GM12878 (cell line): ENCODE data around the gene TRIM37. TPM values are rescaled to one million over a fixed set of nuclear protein-coding genes. Genes with fewer than 3 reads are reported as not detected.

Experiments used
- BACH1 ChIP-seq: fragments of 450-650 bp; IDR thresholded peaks from 2 replicates; pipeline ENCODE4 v1.6.1; 2017; ENCODE audit warnings: mild to moderate bottlenecking, borderline replicate concordance
- CHD4 ChIP-seq: fragments of 200-600 bp; sonication (generic); IDR thresholded peaks from 2 replicates; pipeline ENCODE4 v1.6.1; 2016; ENCODE audit warnings: mild to moderate bottlenecking
- FOXM1 ChIP-seq: IDR thresholded peaks from 2 replicates; pipeline ENCODE4 v1.6.1; 2012; ENCODE audit warnings: low read depth, mild to moderate bottlenecking, inconsistent platforms, low read length, moderate library complexity
- GABPA ChIP-seq: IDR thresholded peaks from 2 replicates; pipeline ENCODE4 v1.6.1; 2014; ENCODE audit warnings: antibody characterized with exemption, low read depth, mild to moderate bottlenecking, inconsistent platforms
- KDM1A ChIP-seq: fragments of 200-600 bp; sonication (generic); IDR thresholded peaks from 2 replicates; pipeline ENCODE4 v1.6.1; 2016; ENCODE audit warnings: borderline replicate concordance
- MAX ChIP-seq: IDR thresholded peaks from 2 replicates; pipeline ENCODE4 v1.6.1; 2012; ENCODE audit warnings: low read depth, low read length, improper control_type of control experiment
- MYB ChIP-seq: fragments of 150-350 bp; IDR thresholded peaks from 2 replicates; pipeline ENCODE4 v1.6.1; 2014; ENCODE audit warnings: mild to moderate bottlenecking, low read depth, low read length, borderline replicate concordance
- MYC ChIP-seq: IDR thresholded peaks from 2 replicates; pipeline ENCODE4 v1.6.1; 2011; ENCODE audit warnings: mild to moderate bottlenecking, low read length, moderate library complexity, inconsistent platforms; ENCODE audit not compliant: insufficient read depth, insufficient replicate concordance, insufficient read length, severe bottlenecking
- NBN ChIP-seq: fragments of 450-650 bp; IDR thresholded peaks from 2 replicates; pipeline ENCODE4 v1.6.1; 2016
- PKNOX1 ChIP-seq: fragments of 450-650 bp; IDR thresholded peaks from 2 replicates; pipeline ENCODE4 v1.6.1; 2016; ENCODE audit warnings: mild to moderate bottlenecking
- POLR2AphosphoS5 ChIP-seq: IDR thresholded peaks from 2 replicates; pipeline ENCODE4 v1.6.1; 2011; ENCODE audit warnings: mild to moderate bottlenecking, low read length, inconsistent platforms
- RAD21 ChIP-seq: IDR thresholded peaks from 2 replicates; pipeline ENCODE4 v1.6.1; 2011; ENCODE audit warnings: mild to moderate bottlenecking, low read depth, low read length, moderate library complexity; ENCODE audit not compliant: insufficient read depth
- SIX5 ChIP-seq: IDR thresholded peaks from 2 replicates; pipeline ENCODE4 v1.6.1; 2011; ENCODE audit warnings: mild to moderate bottlenecking, low read depth, low read length, moderate library complexity; ENCODE audit not compliant: severe bottlenecking
- STAT3 ChIP-seq: IDR thresholded peaks from 2 replicates; pipeline ENCODE4 v1.6.1; 2011; ENCODE audit warnings: low read depth, low read length, improper control_type of control experiment
- TCF3 ChIP-seq: IDR thresholded peaks from 2 replicates; pipeline ENCODE4 v1.6.1; 2012; ENCODE audit warnings: low read depth, mild to moderate bottlenecking, low read length, borderline replicate concordance; ENCODE audit not compliant: insufficient read depth
- YY1 ChIP-seq: IDR thresholded peaks from 2 replicates; pipeline ENCODE4 v1.6.1; 2011; ENCODE audit warnings: low read depth, mild to moderate bottlenecking, low read length
- ZBED1 ChIP-seq: IDR thresholded peaks from 2 replicates; pipeline ENCODE4 v1.6.1; 2016; ENCODE audit warnings: borderline replicate concordance
- polyA plus RNA-seq, 11 experiments: library from polyadenylated mRNA; depleted of rRNA in 4 of 11; unstranded in 6 of 11; stranded (reverse) in 5 of 11; fragments of >200 nt; fragmentation: Nextera tagmentation in 4 of 11; fragmentation: Illumina TruSeq in 1 of 11; extraction: Ambion mirVana in 4 of 11; extraction: Trizol in 1 of 11; gene quantifications; 1 replicate in 1 of 11; 2 replicates in 10 of 11; pipeline versions ENCODE4 v1.2.1 to v1.2.3, GENCODE V29; 2011 to 2016; ENCODE audit warnings: inconsistent platforms in 2 of 11, missing spikeins in 2 of 11, low read depth in 1 of 11
- total RNA-seq, 4 experiments: library from RNA; depleted of rRNA in 3 of 4; stranded (reverse); fragments of >200 nt in 3 of 4; fragmentation: Illumina TruSeq in 1 of 4; extraction: Trizol in 1 of 4; gene quantifications; 2 replicates each; pipeline versions ENCODE4 v1.2.1 to v1.2.3, GENCODE V29; 2013 to 2021
- TF ChIP-seq, protein P1 (sequence below): fragments of 450-650 bp; IDR thresholded peaks from 2 replicates; pipeline ENCODE4 v1.6.1; 2017; ENCODE audit warnings: low read depth, mild to moderate bottlenecking, moderate library complexity
- TF ChIP-seq, protein P2 (sequence below): fragments of 450-650 bp; IDR thresholded peaks from 2 replicates; pipeline ENCODE4 v1.6.1; 2018; ENCODE audit warnings: mild to moderate bottlenecking, low read depth, moderate library complexity; ENCODE audit not compliant: partially characterized antibody
- TF ChIP-seq, protein P3 (sequence below): IDR thresholded peaks from 2 replicates; pipeline ENCODE4 v1.6.1; 2011; ENCODE audit warnings: borderline replicate concordance, low read depth, mild to moderate bottlenecking, moderate library complexity, low read length; ENCODE audit not compliant: insufficient read depth, poor library complexity, severe bottlenecking

Gene TRIM37
- total and polyA plus RNA-seq, 10 of the 15 experiments (the other 5 are each of a cell fraction or from before 2014, with no cell fraction given): 4.8 to 20.6 (median 18.1) TPM

- TF ChIP-seq TCF3 (no peak), NBN (peak; percentile 28; the same call in 1 of the 2 replicates), KDM1A (no peak), MYB (no peak), YY1 (no peak), BACH1 (0 out of 2 replicates have a peak, but pooled peaks have one; percentile 29), CHD4 (no peak), ZBED1 (no peak), POLR2AphosphoS5 (no peak), PKNOX1 (no peak), GABPA (no peak), MYC (no peak), FOXM1 (no peak), SIX5 (no peak), RAD21 (no peak), STAT3 (no peak), MAX (no peak)
- TF ChIP-seq, protein P1, sequence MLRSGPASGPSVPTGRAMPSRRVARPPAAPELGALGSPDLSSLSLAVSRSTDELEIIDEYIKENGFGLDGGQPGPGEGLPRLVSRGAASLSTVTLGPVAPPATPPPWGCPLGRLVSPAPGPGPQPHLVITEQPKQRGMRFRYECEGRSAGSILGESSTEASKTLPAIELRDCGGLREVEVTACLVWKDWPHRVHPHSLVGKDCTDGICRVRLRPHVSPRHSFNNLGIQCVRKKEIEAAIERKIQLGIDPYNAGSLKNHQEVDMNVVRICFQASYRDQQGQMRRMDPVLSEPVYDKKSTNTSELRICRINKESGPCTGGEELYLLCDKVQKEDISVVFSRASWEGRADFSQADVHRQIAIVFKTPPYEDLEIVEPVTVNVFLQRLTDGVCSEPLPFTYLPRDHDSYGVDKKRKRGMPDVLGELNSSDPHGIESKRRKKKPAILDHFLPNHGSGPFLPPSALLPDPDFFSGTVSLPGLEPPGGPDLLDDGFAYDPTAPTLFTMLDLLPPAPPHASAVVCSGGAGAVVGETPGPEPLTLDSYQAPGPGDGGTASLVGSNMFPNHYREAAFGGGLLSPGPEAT: peak; percentile 36; the same call in 1 of the 2 replicates
- TF ChIP-seq, protein P2, sequence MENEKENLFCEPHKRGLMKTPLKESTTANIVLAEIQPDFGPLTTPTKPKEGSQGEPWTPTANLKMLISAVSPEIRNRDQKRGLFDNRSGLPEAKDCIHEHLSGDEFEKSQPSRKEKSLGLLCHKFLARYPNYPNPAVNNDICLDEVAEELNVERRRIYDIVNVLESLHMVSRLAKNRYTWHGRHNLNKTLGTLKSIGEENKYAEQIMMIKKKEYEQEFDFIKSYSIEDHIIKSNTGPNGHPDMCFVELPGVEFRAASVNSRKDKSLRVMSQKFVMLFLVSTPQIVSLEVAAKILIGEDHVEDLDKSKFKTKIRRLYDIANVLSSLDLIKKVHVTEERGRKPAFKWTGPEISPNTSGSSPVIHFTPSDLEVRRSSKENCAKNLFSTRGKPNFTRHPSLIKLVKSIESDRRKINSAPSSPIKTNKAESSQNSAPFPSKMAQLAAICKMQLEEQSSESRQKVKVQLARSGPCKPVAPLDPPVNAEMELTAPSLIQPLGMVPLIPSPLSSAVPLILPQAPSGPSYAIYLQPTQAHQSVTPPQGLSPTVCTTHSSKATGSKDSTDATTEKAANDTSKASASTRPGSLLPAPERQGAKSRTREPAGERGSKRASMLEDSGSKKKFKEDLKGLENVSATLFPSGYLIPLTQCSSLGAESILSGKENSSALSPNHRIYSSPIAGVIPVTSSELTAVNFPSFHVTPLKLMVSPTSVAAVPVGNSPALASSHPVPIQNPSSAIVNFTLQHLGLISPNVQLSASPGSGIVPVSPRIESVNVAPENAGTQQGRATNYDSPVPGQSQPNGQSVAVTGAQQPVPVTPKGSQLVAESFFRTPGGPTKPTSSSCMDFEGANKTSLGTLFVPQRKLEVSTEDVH: no peak
- TF ChIP-seq, protein P3, sequence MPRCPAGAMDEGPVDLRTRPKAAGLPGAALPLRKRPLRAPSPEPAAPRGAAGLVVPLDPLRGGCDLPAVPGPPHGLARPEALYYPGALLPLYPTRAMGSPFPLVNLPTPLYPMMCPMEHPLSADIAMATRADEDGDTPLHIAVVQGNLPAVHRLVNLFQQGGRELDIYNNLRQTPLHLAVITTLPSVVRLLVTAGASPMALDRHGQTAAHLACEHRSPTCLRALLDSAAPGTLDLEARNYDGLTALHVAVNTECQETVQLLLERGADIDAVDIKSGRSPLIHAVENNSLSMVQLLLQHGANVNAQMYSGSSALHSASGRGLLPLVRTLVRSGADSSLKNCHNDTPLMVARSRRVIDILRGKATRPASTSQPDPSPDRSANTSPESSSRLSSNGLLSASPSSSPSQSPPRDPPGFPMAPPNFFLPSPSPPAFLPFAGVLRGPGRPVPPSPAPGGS: no peak
These were observed 114.9 kb downstream of the TRIM37 start (continued) for GRCh38 chr17:58991718-58992331.
